Neural crest cell (in vitro differentiated cells): ENCODE measurements around the gene HNRNPD. TPM values are rescaled to one million over a fixed set of nuclear protein-coding genes. Genes with fewer than 3 reads are reported as not detected.

Source experiments
- total RNA-seq: library from RNA; stranded (reverse); gene quantifications from 2 replicates; pipeline ENCODE4 v1.2.1, GENCODE V29; 2021

HNRNPD gene
- total RNA-seq, 1 donor from 2014 or later, result 610 TPM

Other genes starting within 250 kb of the HNRNPD start
- gene HNRNPDL, start 56.5 kb upstream of the HNRNPD start, total RNA-seq, result 582 and 603 TPM in 2 replicates
- 52.8 and 53.3 TPM in 2 replicates for gene ENOPH1, start 56.6 kb upstream of the HNRNPD start, total RNA-seq
- gene TMEM150C, start 188.0 kb upstream of the HNRNPD start, total RNA-seq, result 8.5 and 8.9 TPM in 2 replicates